ENCODE data around the gene NIM1K. TPM values are rescaled to one million over a fixed set of nuclear protein-coding genes. Genes with fewer than 3 reads are reported as not detected.

The NIM1K gene
- polyA plus RNA-seq, 1 of the 3 experiments (the other 2 are of a cell fraction), result 0.16 TPM

DNA sequence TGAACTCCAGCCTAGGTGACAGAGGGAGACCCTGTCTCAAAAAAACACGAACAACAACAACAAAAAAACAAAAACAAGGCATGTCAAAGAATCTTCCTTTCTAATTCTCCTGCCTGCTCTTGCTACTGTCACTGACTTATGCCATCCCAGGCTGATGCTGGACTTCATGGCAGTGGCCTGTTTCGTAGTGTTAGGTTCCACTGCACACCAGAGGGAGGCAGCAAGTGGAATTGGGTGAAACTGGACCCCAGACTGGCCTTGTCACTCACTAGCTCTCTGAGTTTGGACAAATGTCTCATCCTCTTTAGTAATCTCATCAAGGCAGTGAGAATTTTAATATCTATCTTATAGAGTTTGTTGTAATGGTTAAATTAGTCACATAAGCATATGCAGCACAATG lies 12.9 kb downstream of the NIM1K start (continued):
- no peak for TF ChIP-seq REST (IDR thresholded peaks at IDR 0.05; ENCODE audit: low read depth, low read length)
- TF ChIP-seq CHD2 (IDR thresholded peaks at IDR 0.05; ENCODE audit: low read length, partially characterized antibody), result no peak
- TF ChIP-seq SMC3 (IDR thresholded peaks at IDR 0.05; ENCODE audit: low read depth, low read length), result no peak
- no peak for TF ChIP-seq MEF2A (IDR thresholded peaks at IDR 0.05; ENCODE audit: borderline replicate concordance, low read depth)
- TF ChIP-seq RCOR1 (IDR thresholded peaks at IDR 0.05; ENCODE audit: low read length), result no peak
- TF ChIP-seq EZH2phosphoT487 (IDR thresholded peaks at IDR 0.05; ENCODE audit: borderline replicate concordance, low read depth), result no peak
- no peak for TF ChIP-seq MXI1 (IDR thresholded peaks at IDR 0.05; ENCODE audit: low read depth, low read length)
- TF ChIP-seq EP300 (IDR thresholded peaks at IDR 0.05; ENCODE audit: borderline replicate concordance in 1 of 2, low read depth in 1 of 2, low read length in 1 of 2), result no peak

GRCh38 chr5:43207601-43208000 lies 15.6 kb downstream of the NIM1K start:
- H2AFZ ChIP-seq (ENCODE audit: low read depth), result no peak overlapping the region
- no peak overlapping the region for H3K4me2 ChIP-seq
- CTCF ChIA-PET, result no interaction called here
- H3K79me2 ChIP-seq (ENCODE audit: insufficient read depth), result no peaks in the 10 kb centered on the region
- no peaks in the 10 kb centered on the region for H3K4me1 ChIP-seq (ENCODE audit: control insufficient read depth in 1 of 2, insufficient read depth in 2 of 2, low read depth in 1 of 2, low read length in 1 of 2)
- H4K20me1 ChIP-seq (ENCODE audit: insufficient read depth), result no peaks in the 10 kb centered on the region
- no peaks in the 10 kb centered on the region for H3F3A ChIP-seq (replicated peaks; ENCODE audit: insufficient read depth)
- H3K27ac ChIP-seq (ENCODE audit: low read depth in 2 of 2, low read length in 1 of 2), result no peak overlapping the region
- POLR2A ChIA-PET, result no interaction called here
- WGBS (ENCODE audit: low lambda C conversion rate), result 66% methylated on average over 4 of the region's 4 CpGs
- peaks cover 4% of the 10 kb centered on the region; the same call in 1 of the 2 replicates for H3K27me3 ChIP-seq (ENCODE audit: insufficient read depth)
- no peaks in the 10 kb centered on the region for H3K36me3 ChIP-seq (replicated peaks in 1 of 2; ENCODE audit: control insufficient read depth in 1 of 2, insufficient read depth in 2 of 2, low read length in 1 of 2)
- H3K9ac ChIP-seq, result no peak overlapping the region
- no peaks in the 10 kb centered on the region for H3K9me3 ChIP-seq
- no peaks in the 10 kb centered on the region for H3K9me2 ChIP-seq
- no peak for DNase-seq
- TF ChIP-seq POLR2AphosphoS5 (IDR thresholded peaks at IDR 0.05; ENCODE audit: low read depth, low read length) (no peak), FOSL2 (IDR thresholded peaks at IDR 0.05; ENCODE audit: borderline replicate concordance, low read depth) (peak; percentile 19; the same call in 1 of the 2 replicates)
- H3K4me3 ChIP-seq (ENCODE audit: low read depth in 2 of 2, low read length in 1 of 2), result no peak overlapping the region

- no peaks in the 10 kb centered on the region for H3K9me3 ChIP-seq
- POLR2A ChIA-PET, result no interaction called here
- no peaks in the 10 kb centered on the region for H4K20me1 ChIP-seq (ENCODE audit: insufficient read depth)
- no peaks in the 10 kb centered on the region for H3K36me3 ChIP-seq (replicated peaks in 1 of 2; ENCODE audit: control insufficient read depth in 1 of 2, insufficient read depth in 2 of 2, low read length in 1 of 2)
- DNase-seq, result no peak
- H2AFZ ChIP-seq (ENCODE audit: low read depth), result no peak overlapping the region
- WGBS (ENCODE audit: low lambda C conversion rate), result 9% methylated on average over 1 of the region's 1 CpG
- CTCF ChIA-PET, result no interaction called here
- H3K4me2 ChIP-seq, result no peak overlapping the region
- peaks cover 4% of the 10 kb centered on the region; the same call in 1 of the 2 replicates for H3K27me3 ChIP-seq (ENCODE audit: insufficient read depth)
- TF ChIP-seq, protein P1, sequence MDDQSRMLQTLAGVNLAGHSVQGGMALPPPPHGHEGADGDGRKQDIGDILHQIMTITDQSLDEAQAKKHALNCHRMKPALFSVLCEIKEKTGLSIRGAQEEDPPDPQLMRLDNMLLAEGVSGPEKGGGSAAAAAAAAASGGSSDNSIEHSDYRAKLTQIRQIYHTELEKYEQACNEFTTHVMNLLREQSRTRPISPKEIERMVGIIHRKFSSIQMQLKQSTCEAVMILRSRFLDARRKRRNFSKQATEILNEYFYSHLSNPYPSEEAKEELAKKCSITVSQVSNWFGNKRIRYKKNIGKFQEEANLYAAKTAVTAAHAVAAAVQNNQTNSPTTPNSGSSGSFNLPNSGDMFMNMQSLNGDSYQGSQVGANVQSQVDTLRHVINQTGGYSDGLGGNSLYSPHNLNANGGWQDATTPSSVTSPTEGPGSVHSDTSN (IDR thresholded peaks at IDR 0.05), result no peak
- TF ChIP-seq POLR2AphosphoS5 (IDR thresholded peaks at IDR 0.05; ENCODE audit: low read depth, low read length) (no peak), ZBTB33 (IDR thresholded peaks at IDR 0.05; ENCODE audit: borderline replicate concordance, low read depth) (no peak), RFX5 (IDR thresholded peaks at IDR 0.05; ENCODE audit: low read length) (no peak), TEAD4 (IDR thresholded peaks at IDR 0.05; ENCODE audit: borderline replicate concordance, insufficient read depth) (no peak), TCF12 (IDR thresholded peaks at IDR 0.05) (no peak), NFIC (IDR thresholded peaks at IDR 0.05; ENCODE audit: borderline replicate concordance) (no peak), NRF1 (IDR thresholded peaks at IDR 0.05; ENCODE audit: low read depth, low read length) (no peak), RCOR1 (IDR thresholded peaks at IDR 0.05; ENCODE audit: low read length) (no peak)
- no peak overlapping the region for H3K4me3 ChIP-seq (ENCODE audit: low read depth in 2 of 2, low read length in 1 of 2)
- no peaks in the 10 kb centered on the region for H3K79me2 ChIP-seq (ENCODE audit: insufficient read depth)
- H3K27ac ChIP-seq (ENCODE audit: low read depth in 2 of 2, low read length in 1 of 2), result no peak overlapping the region
- no peaks in the 10 kb centered on the region for H3F3A ChIP-seq (replicated peaks; ENCODE audit: insufficient read depth)
- no peak overlapping the region for H3K9ac ChIP-seq
- H3K9me2 ChIP-seq, result no peaks in the 10 kb centered on the region
- no peaks in the 10 kb centered on the region for H3K4me1 ChIP-seq (ENCODE audit: control insufficient read depth in 1 of 2, insufficient read depth in 2 of 2, low read depth in 1 of 2, low read length in 1 of 2)
Observed at GRCh38 chr5:43208658-43209057, 16.6 kb downstream of the NIM1K start.
